SK-N-SH (cell line): Measurements from ENCODE around the gene PRR15L. TPM values are rescaled to one million over a fixed set of nuclear protein-coding genes. Genes with fewer than 3 reads are reported as not detected.

Experiments
- CTCF ChIA-PET: fragments of 300-600, 350-600 bp; formaldehyde crosslinking; extraction: SDS; loops from one replicate; lab custom pipeline; 2021; lab: Yijun Ruan, JAX
- POLR2A ChIA-PET: fragments of 350-600 bp; sonication (Branson Sonifier 250); formaldehyde crosslinking; extraction: SDS; loops from one replicate; lab custom pipeline; 2020; ENCODE audit warnings: antibody characterized with exemption, inconsistent platforms; lab: Yijun Ruan, JAX
- DNase-seq: peaks from one replicate; pipeline ENCODE4 v3.0.0; 2012
- H2AFZ ChIP-seq: fragments of 200-600 bp; sonication (generic); 2 replicates; pipeline ENCODE4 v1.8.1; 2016; ENCODE audit warnings: antibody characterized with exemption, mild to moderate bottlenecking, low read depth
- H3F3A ChIP-seq: fragments of 200-600 bp; sonication (generic); replicated peaks from 2 replicates; pipeline ENCODE3; 2016; ENCODE audit warnings: antibody characterized with exemption, mild to moderate bottlenecking; ENCODE audit not compliant: insufficient read depth
- H3K27ac ChIP-seq, 2 experiments: fragments of 200-500 bp in 1 of 2; fragments of 200-600 bp in 1 of 2; sonication (Bioruptor generic) in 1 of 2; sonication (generic), shearing (Covaris generic) in 1 of 2; 2 replicates each; pipeline versions ENCODE4 v1.5.1 to v1.6.1; 2014 to 2016; ENCODE audit warnings: low read depth in 2 of 2, inconsistent platforms in 1 of 2, low read length in 1 of 2, mild to moderate bottlenecking in 1 of 2, mixed read lengths in 1 of 2
- H3K27me3 ChIP-seq: fragments of 200-600 bp; sonication (generic), shearing (Covaris generic); 2 replicates; pipeline ENCODE4 v1.6.1; 2016; ENCODE audit warnings: mixed run types; ENCODE audit not compliant: insufficient read depth
- H3K36me3 ChIP-seq, 2 experiments: fragments of 200-500 bp in 1 of 2; fragments of 200-600 bp in 1 of 2; sonication (Bioruptor generic) in 1 of 2; sonication (generic) in 1 of 2; replicated peaks in 1 of 2; 2 replicates each; pipeline versions ENCODE3 to v1.5.1; 2014 to 2016; ENCODE audit warnings: low read length in 1 of 2, mild to moderate bottlenecking in 1 of 2; ENCODE audit not compliant: insufficient read depth in 2 of 2, control insufficient read depth in 1 of 2
- H3K4me1 ChIP-seq, 2 experiments: fragments of 200-500 bp in 1 of 2; fragments of 200-600 bp in 1 of 2; sonication (Bioruptor generic) in 1 of 2; sonication (generic), shearing (Covaris generic) in 1 of 2; 2 replicates each; pipeline versions ENCODE4 v1.5.1 to v1.6.1; 2014 to 2016; ENCODE audit warnings: low read depth in 1 of 2, low read length in 1 of 2, mixed run types in 1 of 2; ENCODE audit not compliant: insufficient read depth in 2 of 2, control insufficient read depth in 1 of 2
- H3K4me2 ChIP-seq: fragments of 200-600 bp; sonication (generic), shearing (Covaris generic); 2 replicates; pipeline ENCODE4 v1.6.1; 2017; ENCODE audit warnings: mixed run types
- H3K4me3 ChIP-seq, 2 experiments: fragments of 200-500 bp in 1 of 2; fragments of 200-600 bp in 1 of 2; sonication (Bioruptor generic) in 1 of 2; sonication (generic), shearing (Covaris generic) in 1 of 2; 2 replicates each; pipeline versions ENCODE4 v1.5.1 to v1.8.1; 2014 to 2016; ENCODE audit warnings: low read depth in 2 of 2, inconsistent platforms in 1 of 2, low read length in 1 of 2, mild to moderate bottlenecking in 1 of 2, mixed read lengths in 1 of 2, moderate library complexity in 1 of 2
- H3K79me2 ChIP-seq: fragments of 200-600 bp; sonication (generic); 2 replicates; pipeline ENCODE4 v1.8.1; 2017; ENCODE audit warnings: mild to moderate bottlenecking; ENCODE audit not compliant: insufficient read depth
- H3K9ac ChIP-seq: fragments of 200-600 bp; sonication (generic); 2 replicates; pipeline ENCODE4 v1.6.1; 2017; ENCODE audit warnings: mixed run types
- H3K9me2 ChIP-seq: fragments of 200-600 bp; sonication (generic); 2 replicates; pipeline ENCODE4 v1.6.1; 2017; ENCODE audit warnings: mixed run types
- H3K9me3 ChIP-seq: fragments of 200-600 bp; sonication (generic); 2 replicates; pipeline ENCODE4 v1.6.1; 2017; ENCODE audit warnings: mixed run types, mild to moderate bottlenecking, moderate library complexity
- H4K20me1 ChIP-seq: fragments of 200-600 bp; sonication (generic); 2 replicates; pipeline ENCODE4 v1.6.1; 2017; ENCODE audit warnings: mild to moderate bottlenecking, mixed run types; ENCODE audit not compliant: insufficient read depth
- ELF1 ChIP-seq: IDR thresholded peaks from 2 replicates; pipeline ENCODE4 v1.4.0; 2012
- EZH2phosphoT487 ChIP-seq: fragments of 200-600 bp; sonication (generic); IDR thresholded peaks from 2 replicates; pipeline ENCODE4 v1.6.1; 2017; ENCODE audit warnings: low read depth, mixed run types, mild to moderate bottlenecking, antibody characterized with exemption, moderate library complexity, borderline replicate concordance
- FOSL2 ChIP-seq: IDR thresholded peaks from 2 replicates; pipeline ENCODE4 v1.4.0; 2012; ENCODE audit warnings: low read depth, mild to moderate bottlenecking, moderate library complexity, borderline replicate concordance
- FOXJ3 ChIP-seq: sonication (generic); formaldehyde crosslinking; IDR thresholded peaks from 2 replicates; pipeline ENCODE4 v1.5.1; 2020; ENCODE audit warnings: mild to moderate bottlenecking, missing genetic modification reagents
- FOXM1 ChIP-seq: IDR thresholded peaks from 2 replicates; pipeline ENCODE4 v1.4.0; 2012; ENCODE audit warnings: low read depth, mild to moderate bottlenecking
- GABPA ChIP-seq: IDR thresholded peaks from 2 replicates; pipeline ENCODE4 v1.4.0; 2012; ENCODE audit warnings: low read depth, mild to moderate bottlenecking
- MAX ChIP-seq: IDR thresholded peaks from 2 replicates; pipeline ENCODE4 v1.4.0; 2012; ENCODE audit warnings: low read depth
- MEF2A ChIP-seq: IDR thresholded peaks from 2 replicates; pipeline ENCODE4 v1.4.0; 2012; ENCODE audit warnings: low read depth, borderline replicate concordance
- NFIC ChIP-seq: IDR thresholded peaks from 2 replicates; pipeline ENCODE4 v1.4.0; 2012; ENCODE audit warnings: borderline replicate concordance
- NRF1 ChIP-seq: IDR thresholded peaks from 2 replicates; pipeline ENCODE4 v1.6.1; 2012; ENCODE audit warnings: low read depth, mild to moderate bottlenecking, low read length
- PBX3 ChIP-seq: IDR thresholded peaks from 2 replicates; pipeline ENCODE4; 2012
- RCOR1 ChIP-seq: fragments of 150-350 bp; IDR thresholded peaks from 2 replicates; pipeline ENCODE4 v1.6.1; 2017; ENCODE audit warnings: antibody characterized with exemption, low read length
- REST ChIP-seq: IDR thresholded peaks from 2 replicates; pipeline ENCODE4 v1.6.1; 2012; ENCODE audit warnings: mild to moderate bottlenecking, low read depth, low read length, moderate library complexity
- RFX5 ChIP-seq: IDR thresholded peaks from 2 replicates; pipeline ENCODE4 v1.6.1; 2012; ENCODE audit warnings: mild to moderate bottlenecking, improper control_type of control experiment, low read length
- RXRA ChIP-seq: IDR thresholded peaks from 2 replicates; pipeline ENCODE4 v1.4.0; 2012; ENCODE audit warnings: low read depth, mild to moderate bottlenecking, borderline replicate concordance
- SMC3 ChIP-seq: IDR thresholded peaks from 2 replicates; pipeline ENCODE4 v1.6.1; 2012; ENCODE audit warnings: low read depth, low read length, improper control_type of control experiment
- TAF1 ChIP-seq: IDR thresholded peaks from 2 replicates; pipeline ENCODE4 v1.6.1; 2012; ENCODE audit warnings: low read depth, mild to moderate bottlenecking, low read length, moderate library complexity, borderline replicate concordance
- TCF12 ChIP-seq: IDR thresholded peaks from 2 replicates; pipeline ENCODE4 v1.4.0; 2012
- TEAD4 ChIP-seq: IDR thresholded peaks from 2 replicates; pipeline ENCODE4 v1.4.0; 2012; ENCODE audit warnings: mild to moderate bottlenecking, borderline replicate concordance; ENCODE audit not compliant: insufficient read depth
- USF2 ChIP-seq: fragments of 150-350 bp; IDR thresholded peaks from 2 replicates; pipeline ENCODE4 v1.6.1; 2017; ENCODE audit warnings: antibody characterized with exemption, low read length, low read depth, borderline replicate concordance
- YY1 ChIP-seq: IDR thresholded peaks from 2 replicates; pipeline ENCODE4 v1.4.0; 2012; ENCODE audit warnings: low read depth, mild to moderate bottlenecking
- WGBS: methylation state at CpG from one replicate; pipeline ENCODE4 v1.1.6; 2017; ENCODE audit warnings: low lambda C conversion rate; 5-methylcytosine and 5-hydroxymethylcytosine counted together
- polyA plus RNA-seq, 3 experiments: library from polyadenylated mRNA; depleted of rRNA; stranded (reverse); fragments of >200 nt; gene quantifications; 2 replicates each; pipeline ENCODE4 v1.2.3, GENCODE V29; 2012

PRR15L gene
- polyA plus RNA-seq, 1 of the 3 experiments (the other 2 are of a cell fraction): not detected

- TF ChIP-seq SMC3: no peak
- TF ChIP-seq FOXJ3 (CRISPR knock-in tag): no peak
- TF ChIP-seq TEAD4: no peak
- no peak for TF ChIP-seq MEF2A
- TF ChIP-seq TAF1: no peak
- no peak for TF ChIP-seq GABPA
- TF ChIP-seq NFIC: no peak
- TF ChIP-seq YY1: no peak
- CTCF ChIA-PET: interaction anchor here (1.3 to 40.5 kb wide), 5 partner anchors 11 to 91 kb away, joined by 4 to 1216 read pairs (median 4); partner anchors contain the start of genes CDK5RAP3, PNPO and PRR15L
- Histone ChIP-seq H3F3A (no peaks in the 10 kb centered on the region), H3K36me3 (peaks cover 28 to 35% of the 10 kb centered on the region in 2 experiments), H3K4me2 (no peak overlapping the region), H3K27me3 (no peaks in the 10 kb centered on the region), H3K9me2 (no peaks in the 10 kb centered on the region), H3K27ac (no peak overlapping the region), H3K9ac (no peak overlapping the region), H3K9me3 (no peaks in the 10 kb centered on the region), H4K20me1 (no peaks in the 10 kb centered on the region), H3K4me1 (no peaks in the 10 kb centered on the region), H3K4me3 (no peak overlapping the region), H2AFZ (no peak overlapping the region), H3K79me2 (no peaks in the 10 kb centered on the region)
- WGBS: 91% methylated on average over 20 of the region's 20 CpGs
- no peak for DNase-seq
- POLR2A ChIA-PET: no interaction called here
Measured at GRCh38 chr17:47927821-47928400, 29.8 kb downstream of the PRR15L start.

GRCh38 chr17:47925678-47925988, 32.0 kb downstream of the PRR15L start:
- H3K9me2 ChIP-seq: no peaks in the 10 kb centered on the region
- peaks cover 28 to 35% of the 10 kb centered on the region in 2 experiments for H3K36me3 ChIP-seq
- H3K79me2 ChIP-seq: no peaks in the 10 kb centered on the region
- peaks cover 3% of the 10 kb centered on the region for H3F3A ChIP-seq
- H4K20me1 ChIP-seq: no peaks in the 10 kb centered on the region
- ChIA-PET POLR2A (no interaction called here), CTCF (interaction anchor here (40.5 kb wide), 1 partner anchor 31 kb away, joined by 1216 read pairs; the partner anchor contains the start of genes CDK5RAP3, PNPO and PRR15L)
- no peak overlapping the region for H3K4me3 ChIP-seq
- TF ChIP-seq FOXJ3 (CRISPR knock-in tag) (no peak), PBX3 (no peak), RFX5 (no peak), MEF2A (no peak), MAX (no peak), RXRA (no peak), SMC3 (no peak), TCF12 (no peak), RCOR1 (no peak), GABPA (no peak), FOSL2 (no peak), ELF1 (no peak), NFIC (no peak), FOXM1 (no peak), TAF1 (no peak), USF2 (no peak), EZH2phosphoT487 (no peak), REST (no peak), NRF1 (no peak)
- H3K9me3 ChIP-seq: no peaks in the 10 kb centered on the region
- H3K27me3 ChIP-seq: no peaks in the 10 kb centered on the region
- no peak overlapping the region for H3K27ac ChIP-seq
- H3K4me2 ChIP-seq: no peak overlapping the region
- no peak overlapping the region for H3K9ac ChIP-seq
- H2AFZ ChIP-seq: no peak overlapping the region
- no peak for DNase-seq
- H3K4me1 ChIP-seq: no peaks in the 10 kb centered on the region
- 87% methylated on average over 3 of the region's 3 CpGs for WGBS
